Right kidney (tissue), 1 donor: ENCODE measurements around the gene SYNGR2.

Experiments
- DNase-seq: peaks from one replicate; pipeline ENCODE4 v3.0.0-alpha.2; 2016

Gene SYNGR2

DNA sequence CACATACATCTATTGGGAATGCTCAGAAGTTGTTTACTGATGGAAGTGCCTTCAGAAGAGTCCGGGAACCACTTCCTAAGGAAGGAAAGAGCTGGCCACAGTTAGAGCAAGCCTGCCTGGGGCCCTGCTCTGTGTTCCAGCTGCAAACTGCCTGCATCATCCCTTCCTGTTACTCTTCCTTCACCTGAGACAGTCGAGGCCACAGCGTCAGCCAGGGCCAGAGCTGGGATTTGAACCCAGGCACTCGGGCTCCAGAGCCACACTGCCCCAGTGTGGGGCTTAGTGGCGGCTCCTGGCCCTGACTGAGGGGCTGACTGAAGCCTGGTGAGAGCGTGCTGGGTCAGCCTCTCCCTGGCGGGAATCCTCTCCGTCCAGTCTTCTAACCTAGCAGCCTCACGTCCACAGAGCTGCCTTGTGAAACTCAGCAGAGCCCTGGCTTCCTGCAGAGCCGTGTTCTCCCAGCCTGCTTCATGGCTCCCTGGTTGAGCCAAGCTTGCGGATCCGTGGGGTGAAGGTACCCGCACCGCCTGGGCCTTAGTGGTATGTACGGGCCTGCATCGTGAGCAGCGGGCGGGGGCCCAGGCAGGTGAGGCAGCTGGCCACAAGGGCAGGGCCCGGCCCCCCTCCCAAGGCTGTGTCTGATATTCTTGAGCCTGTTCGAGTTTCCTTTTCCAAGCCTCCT is 26.8 kb upstream of the SYNGR2 start:
- DNase-seq = no peak

DNA sequence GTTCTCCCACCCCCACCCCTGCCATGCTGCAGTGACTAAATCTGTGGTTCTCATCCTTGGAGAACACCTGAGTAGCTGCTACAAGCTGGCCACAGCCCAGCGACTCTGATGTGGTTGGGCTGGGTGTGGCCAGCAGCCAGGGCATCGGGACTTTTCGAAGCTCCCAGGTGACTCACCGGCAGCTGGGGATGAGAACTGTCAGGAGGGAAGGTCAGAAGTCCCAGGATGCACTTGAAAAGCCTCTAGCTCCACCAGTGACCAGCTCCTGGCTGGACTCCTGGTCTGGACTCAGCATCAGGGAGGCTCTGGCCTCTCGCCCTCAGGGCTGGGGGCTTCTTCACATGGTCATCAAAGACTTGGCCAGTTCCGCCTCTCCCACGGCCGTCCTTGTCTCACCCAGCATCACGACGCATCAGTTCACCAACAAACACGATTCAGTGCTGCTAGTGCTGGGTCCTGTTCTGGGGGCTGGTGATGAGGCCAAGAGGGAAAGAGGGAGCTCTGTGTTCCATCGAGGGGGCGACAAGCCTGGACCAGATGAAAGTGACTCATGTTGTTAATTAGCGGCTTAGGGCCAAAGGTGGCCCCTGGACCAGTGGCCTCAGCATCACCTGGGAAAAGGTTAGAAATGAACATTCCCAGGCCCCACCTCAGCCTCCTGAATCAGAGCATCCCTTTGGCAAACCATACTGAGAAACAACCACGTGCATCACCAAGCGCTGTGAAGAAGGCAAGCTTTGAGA is 26.1 kb upstream of the SYNGR2 start:
- DNase-seq = no peak

DNA sequence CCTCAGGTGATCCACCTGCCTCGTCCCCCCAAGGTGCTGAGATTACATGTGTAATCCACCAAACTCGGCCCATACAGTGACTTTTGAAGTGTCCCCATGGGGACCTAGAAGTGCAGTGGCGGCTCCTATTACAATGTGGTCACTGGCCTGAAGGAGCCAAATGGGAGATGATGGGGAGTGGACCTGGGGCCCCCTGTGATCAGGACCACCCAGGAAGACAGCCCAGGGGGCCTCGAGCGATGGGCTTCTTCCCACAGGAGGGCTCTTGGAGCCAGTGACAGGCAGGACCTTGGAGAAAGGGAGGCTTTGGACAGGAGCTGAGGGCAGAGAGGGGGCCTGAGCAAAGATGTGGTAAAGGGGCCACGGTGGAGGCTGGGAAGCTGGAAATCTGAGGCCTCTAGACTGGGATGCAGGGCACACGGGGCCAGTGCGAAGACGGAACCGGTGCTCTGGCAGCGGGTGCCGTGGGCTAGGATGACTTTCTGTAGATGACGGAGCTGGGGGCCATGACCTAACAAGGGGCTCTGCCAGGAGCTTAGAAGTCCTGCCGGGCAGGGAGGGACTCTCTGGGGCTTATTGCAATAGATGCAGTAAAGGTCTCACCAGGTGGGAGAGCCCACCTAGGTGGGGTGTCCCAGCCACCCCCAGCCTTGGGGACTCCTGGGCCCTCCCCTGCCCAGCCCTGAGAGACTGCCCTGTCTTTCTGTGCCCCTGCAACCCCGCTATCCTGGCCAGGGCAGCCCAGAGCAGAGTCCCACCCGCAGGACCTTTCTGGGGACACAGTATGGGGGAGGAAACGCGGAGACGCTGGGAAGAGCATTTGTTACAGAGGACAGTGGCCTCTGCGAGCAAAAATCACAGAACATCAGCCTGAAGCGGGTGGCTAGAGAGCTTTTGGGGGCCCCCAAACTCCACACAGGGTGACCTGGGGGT is 24.9 kb upstream of the SYNGR2 start:
- no peak for DNase-seq

DNA sequence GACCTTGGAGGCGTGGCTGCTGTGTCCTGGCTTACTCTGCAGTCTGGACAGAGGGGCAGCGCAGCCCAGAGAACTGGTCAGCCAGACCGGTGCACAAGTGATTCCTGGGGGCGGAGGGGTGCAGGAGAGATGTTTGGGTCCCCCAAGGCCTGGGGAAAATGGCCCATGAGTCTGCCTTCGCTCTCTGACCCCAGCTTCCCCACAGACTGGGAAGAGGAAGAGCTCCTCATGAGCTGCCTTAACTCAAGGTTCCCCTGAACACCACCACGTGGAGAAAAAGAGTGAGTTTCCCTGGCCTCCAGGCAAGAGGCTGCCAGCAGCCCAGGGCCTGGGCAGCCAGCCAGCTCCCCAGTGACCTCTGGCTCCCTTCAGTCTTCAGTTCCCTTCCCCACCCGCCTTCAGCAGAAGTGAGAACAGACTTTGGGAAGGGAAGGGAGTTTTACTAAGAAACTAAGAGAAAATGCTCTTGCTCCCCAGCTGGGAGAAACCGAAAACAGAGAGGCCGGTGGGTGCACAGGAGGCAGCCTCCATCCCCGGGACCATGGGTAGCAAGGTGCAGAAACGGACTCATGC is 24.1 kb upstream of the SYNGR2 start:
- peak; percentile 53 for DNase-seq

DNA sequence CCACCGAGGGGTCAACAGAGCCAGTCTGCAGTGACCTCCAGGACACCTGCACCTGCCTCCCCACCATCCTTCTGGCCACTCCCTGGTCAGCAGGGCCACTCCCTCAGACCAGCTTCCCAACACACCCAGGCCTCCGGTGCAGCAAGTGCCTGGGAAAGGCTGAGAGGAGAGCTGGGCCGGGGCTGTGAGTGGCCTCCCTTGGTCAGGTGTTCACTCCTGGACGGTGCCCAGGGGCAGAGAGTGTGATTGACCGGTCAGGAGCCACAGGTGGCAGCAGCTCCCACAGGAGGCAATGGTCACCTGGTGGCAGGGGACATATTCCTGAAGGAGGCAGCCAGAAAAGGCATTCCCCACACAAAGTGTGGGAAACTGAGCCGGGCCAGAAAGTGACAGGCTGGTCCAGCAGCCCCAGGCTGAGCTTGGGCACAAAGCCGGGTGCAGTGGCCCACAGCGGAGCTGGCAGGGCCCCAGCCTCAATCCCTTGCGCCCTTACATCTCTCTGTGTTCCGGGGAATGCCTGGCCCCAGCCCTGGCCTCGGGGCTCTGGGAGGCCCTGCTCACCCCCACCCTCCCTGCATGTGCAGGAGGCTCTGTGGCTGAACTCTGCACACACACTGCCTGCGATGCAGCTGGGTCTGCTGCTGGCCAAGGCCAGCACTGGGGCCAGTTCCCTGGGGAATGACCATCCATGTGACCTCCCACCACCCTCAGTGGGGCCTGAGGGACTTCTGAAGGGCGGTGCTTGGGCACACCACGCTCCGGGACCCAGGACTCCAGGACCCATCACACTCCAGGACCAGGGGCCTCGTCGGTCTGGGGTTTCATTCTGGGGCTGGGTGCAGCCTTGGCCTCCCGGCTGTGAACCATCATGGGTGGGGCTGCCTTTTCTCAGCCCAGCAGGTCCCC is 23.4 kb upstream of the SYNGR2 start:
- no peak for DNase-seq

DNA sequence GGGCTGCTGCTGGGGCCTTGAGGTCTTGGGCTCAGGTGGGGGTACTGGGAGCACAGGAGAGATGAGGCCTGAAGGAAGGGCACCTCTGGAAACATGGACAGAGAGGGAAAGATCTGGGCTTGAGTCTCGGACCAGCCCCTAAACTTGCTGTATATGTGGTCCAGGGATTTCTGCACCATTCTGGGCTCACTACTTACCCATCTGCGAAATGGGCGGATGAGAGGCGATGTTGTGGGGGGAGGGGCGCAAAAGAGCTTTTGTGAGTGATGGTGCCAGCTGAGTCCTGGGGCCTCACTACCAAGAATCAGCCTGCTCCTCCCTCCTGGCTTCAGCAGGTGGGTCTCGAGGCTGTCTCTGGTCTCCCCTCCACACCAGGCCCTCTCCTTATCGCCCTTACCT is 21.9 kb upstream of the SYNGR2 start:
- DNase-seq = no peak

DNA sequence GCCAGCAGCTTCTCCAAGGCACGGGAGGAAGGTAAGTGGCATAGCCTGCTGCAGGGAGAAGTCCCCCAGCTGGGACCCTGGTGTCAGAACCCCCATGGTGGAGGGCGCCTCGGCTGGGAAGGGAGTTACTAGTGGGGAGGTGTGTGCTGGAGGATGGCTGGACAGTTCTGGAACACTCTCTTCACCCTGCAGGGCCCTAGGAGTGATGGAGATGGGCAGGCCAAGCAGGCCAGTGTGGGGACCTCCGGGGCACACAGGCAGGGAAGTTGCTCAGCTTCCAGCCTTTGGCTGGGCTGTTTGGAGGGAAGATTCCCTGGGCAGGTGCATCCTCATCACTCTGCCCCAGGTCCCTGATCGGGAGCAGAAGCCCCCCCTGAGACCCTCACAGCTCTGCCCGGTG is 21.5 kb upstream of the SYNGR2 start:
- DNase-seq = no peak

DNA sequence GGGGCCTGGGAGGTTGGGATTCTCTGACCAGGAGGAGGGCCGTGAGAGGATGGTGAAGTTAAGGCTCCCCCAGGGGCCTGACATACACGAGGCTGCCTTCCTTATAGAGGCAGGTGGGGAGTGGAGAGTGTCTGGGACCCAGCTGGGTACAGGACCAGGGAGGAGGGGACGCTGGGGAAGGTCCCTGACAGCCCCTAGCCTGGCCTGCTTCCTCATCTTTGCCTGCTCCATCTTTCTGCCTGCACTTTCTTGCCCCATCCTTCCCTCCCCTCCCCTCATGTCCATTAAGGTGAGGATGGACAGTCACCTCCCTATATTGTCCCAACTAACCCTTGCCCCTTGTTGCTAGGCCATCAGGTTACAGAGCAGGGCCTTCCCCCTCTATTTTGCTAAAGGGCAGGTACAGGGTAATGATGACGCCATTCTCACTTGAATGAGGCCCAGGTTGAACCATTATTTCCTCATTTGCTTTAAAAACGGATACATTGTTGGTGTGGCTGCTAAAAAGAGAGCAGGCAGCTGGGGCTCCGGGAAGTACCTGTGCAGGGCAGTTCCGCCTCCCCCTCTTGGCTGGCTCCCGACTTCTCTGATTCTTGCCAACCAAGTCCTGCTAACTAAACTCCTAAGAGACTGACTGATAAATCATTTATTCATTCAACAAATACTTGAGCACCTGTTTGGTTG is 20.9 kb upstream of the SYNGR2 start:
- DNase-seq = no peak

DNA sequence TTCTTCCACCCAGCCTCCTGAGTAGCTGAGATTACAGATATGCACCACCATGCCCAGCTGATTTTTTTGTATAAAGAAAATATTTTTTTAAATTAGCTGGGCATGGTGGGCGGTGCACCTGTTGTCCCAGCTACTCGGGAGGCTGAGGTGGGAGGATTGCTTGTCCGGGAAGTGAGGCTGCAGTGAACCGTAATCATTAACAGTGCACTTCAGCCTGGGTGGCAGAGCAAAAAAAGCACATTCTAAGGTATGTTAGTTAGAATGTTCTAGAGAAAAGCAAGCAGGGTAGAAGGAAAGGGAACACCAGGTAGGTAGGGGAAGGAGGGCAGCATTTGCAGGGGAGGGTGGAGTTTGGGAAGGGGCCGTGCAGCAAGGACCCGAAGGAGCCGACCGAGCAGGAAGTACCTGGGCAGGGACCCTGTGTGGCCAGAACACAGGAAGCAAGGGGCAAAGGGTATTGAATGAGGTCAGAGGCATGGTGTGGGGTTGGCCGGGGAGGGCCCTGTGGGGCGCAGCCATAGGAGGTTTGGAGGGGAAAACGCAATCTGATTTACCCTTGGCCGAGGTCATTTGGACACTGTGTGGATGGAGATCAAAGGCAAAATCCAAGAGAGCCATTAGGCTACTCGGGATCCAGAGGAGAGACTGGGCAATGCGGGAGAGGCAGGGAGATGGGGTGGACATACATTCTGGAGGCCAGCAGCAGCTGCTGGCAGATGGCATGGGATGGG is 19.9 kb upstream of the SYNGR2 start:
- DNase-seq = no peak

DNA sequence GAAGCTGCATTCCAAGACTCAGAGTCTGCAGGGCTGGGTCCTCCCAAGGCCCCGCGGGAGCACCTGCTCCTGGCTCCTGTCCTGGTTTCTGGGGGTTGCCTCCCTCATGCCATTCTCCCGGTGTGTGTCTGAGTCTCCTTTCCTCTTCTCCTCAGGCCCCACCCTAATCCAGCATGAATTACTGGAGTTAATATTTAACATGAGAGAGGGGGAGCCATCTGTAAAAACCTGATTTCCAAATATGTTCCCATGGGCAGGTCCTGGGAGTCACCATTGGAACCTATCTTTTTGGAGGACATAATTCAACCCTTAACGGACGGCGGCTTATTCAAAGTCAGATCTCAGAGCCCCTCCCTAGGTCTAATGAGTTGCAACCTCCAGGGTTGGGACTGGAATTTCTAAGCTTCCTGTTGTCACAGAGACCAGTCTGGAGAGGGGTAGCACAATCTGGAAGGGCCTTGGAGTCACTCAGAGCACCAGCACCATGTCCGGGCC is 16.8 kb upstream of the SYNGR2 start:
- peak; percentile 60 for DNase-seq

DNA sequence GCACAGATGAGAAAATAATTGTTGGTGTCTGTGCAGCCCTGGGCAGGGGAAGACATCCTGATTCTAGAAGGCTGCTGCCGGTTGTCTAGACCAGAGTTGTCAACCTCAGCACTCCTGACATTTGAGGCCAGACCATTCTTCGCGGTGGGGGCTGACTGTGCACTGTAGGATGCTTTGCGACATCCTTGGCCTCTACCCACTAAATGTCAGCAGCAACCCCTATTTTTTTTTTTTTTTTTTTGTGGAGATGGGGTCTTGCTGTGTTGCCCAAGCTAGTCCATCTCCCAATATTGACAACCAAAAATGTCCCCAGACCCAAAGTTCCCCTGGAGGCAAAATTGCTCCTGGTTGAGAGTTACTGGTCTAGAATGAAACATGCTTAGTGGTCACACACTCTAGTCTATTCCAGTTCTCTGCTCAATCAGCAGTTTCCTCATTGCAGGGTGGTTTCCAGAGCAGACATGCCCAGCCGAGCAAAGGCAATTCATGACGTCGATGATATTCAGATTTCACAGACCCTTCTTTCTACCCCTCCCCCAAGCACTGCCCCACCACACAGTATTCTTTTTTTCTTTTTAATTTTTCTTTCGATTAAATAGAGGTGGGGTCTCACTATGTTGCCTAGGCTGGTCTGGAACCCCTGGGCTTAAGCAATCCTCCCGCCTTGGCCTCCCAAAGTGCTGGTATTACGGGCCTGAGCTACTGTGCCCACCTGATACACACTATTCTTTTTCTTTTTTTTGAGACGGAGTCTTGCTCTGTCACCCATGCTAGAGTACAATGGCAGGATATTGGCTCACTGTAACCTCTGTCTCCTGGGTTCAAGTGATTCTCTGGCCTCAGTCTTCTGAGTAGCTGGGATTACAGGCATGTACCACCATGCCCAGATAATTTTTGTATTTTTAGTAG is 13.2 kb upstream of the SYNGR2 start:
- DNase-seq = no peak

DNA sequence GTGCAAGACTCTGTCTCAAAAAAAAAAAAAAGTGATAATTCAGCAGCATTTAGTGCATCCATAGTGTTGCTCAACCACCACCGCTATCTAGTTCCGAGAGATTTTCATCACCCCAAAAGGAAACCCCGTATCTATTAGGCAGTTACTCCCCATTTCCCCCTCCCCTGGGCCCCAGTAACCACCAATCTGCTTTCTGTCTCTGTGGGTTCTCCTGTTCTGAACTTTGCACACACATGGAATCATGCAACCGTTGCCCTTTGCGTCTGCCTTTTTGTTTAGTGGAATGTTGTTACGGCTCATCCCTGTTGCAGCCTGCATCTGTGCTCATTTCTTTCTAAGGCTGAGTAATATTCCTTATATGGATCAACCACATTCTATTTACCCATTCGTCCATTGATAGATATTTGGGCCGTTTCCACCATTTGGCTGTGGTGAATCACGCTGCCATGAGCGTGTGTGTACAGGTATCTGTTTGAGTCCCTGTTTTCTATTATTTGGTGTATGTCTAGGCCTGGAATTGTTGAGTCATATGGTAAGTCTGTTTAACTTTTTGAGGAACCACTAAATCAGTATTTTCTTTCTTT is 8.7 kb upstream of the SYNGR2 start:
- no peak for DNase-seq

DNA sequence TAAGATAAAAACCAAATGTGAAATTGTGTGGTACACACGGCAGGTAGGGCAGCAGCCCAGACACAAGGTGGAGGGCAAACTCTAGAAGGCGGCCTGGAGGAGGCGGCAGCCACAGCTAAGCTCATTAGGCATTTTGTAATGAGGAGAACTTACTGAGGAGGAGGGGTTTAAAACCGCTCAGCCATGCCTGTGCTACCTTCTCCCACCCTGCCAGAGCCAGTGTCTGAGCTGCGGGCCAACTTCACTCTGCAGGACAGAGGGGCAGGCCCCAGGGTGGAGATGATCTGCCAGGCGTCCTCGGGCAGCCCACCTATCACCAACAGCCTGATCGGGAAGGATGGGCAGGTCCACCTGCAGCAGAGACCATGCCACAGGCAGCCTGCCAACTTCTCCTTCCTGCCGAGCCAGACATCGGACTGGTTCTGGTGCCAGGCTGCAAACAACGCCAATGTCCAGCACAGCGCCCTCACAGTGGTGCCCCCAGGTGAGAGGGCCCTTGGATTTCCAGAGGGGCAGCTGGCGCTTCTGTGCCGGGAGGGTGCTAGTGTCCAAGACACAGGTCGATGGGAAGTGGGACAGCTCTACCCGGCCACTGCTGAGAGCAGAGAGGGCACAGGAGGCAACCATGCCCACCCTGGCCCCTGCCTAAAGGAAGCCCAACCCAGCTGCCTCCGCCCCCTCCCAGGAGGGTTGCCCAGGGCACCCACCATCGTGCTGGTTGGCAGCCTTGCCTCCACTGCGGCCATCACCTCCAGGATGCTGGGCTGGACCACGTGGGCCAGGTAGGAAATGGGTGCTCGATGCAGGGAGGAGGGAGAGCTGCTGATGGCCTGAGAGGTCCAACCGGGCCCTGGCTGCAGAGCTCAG is 4.3 kb upstream of the SYNGR2 start:
- DNase-seq = no peak

DNA sequence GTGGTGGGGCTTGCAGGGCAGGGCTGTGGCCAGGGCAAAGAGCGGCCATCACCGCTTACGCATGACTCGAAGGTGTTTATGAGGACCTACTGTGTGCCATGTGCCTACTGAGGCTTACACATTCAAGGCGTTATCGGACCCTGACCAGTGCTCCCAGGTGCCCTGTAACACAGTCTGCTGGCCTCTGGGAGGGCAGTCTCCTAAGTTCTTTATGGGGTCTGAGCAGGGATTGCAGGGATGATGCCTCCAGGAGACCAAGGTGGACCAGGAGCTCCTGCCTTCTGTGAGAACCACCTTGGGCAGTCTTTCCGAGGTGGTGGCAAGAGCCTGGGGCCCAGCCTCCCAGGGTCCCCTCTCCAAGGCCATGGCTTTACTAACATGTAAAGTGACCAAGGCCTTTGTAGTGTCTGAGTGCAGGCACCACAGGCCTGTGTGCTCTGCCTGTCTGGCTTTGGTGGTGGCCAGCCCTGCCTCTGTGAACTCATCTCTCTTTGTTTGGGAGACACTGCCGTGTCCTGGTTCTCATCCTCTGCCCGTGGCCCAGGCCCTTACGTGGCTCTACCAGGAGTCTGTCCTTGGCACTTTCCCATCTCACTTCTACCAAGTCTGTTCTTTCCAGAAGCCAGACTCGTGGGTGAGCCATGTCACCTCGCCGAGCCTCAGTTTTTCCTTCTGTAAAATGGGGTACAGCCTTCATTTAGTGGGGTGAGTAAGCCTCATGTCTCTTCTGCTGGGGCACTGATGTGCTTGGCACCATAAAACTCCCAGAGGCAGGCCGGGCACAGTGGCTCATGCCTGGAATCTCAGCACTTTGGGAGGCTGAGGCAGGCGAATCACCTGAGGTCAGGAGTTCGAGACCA is 3.4 kb upstream of the SYNGR2 start:
- DNase-seq = no peak

DNA sequence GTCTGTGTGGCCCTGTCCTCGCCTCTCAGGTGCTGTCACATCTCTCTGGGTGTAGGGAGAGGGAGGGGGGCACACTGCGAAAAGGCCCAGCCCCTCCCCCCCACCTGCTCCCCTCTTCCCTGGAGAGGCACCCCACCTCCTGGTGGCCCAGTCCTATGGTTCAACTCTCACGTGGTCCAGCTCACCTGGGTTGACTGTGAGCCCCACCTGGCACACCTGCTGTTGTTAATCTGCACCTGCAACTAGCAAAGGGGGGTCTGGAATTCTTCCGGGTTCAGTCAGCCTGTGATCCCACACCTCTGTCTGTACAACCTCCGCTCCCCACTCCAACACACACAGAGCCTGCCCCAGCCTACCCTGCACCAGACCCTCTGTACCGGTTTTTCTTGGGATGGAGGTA is 2.0 kb upstream of the SYNGR2 start:
- DNase-seq = no peak
